ENCODE measurements around the gene PCSK6. TPM values are rescaled to one million over a fixed set of nuclear protein-coding genes. Genes with fewer than 3 reads are reported as not detected.

The PCSK6 gene
- total RNA-seq, result 34.7 TPM
- long read RNA-seq, full-length matches to known transcripts, result 18 of 41 reads
- long read RNA-seq, partial matches to known transcripts, result 15 of 41 reads
- long read RNA-seq, other reads (novel, unspliced or antisense), result 8 of 41 reads

GRCh38 chr15:101489599-101490407, at the start of gene PCSK6:
Gene PCSK6, minus strand, starts transcription at chr15:101489707. Its CDS starts 37 bp downstream, at chr15:101489670.
- DNase-seq, result peak; percentile 67
- intact Hi-C loops (cut with DNase I), result loop anchor here (10.0 kb wide), 1 partner anchor 125 kb away; no protein-coding TSS in a partner anchor
- ATAC-seq (ENCODE audit: poor library complexity), result peak; percentile 66

GRCh38 chr15:101538996-101539395, 49.5 kb upstream of the PCSK6 start:
- intact Hi-C loops (cut with DNase I), result no loop called here
- DNase-seq, result no peak
- no peak for ATAC-seq (ENCODE audit: poor library complexity)

DNA sequence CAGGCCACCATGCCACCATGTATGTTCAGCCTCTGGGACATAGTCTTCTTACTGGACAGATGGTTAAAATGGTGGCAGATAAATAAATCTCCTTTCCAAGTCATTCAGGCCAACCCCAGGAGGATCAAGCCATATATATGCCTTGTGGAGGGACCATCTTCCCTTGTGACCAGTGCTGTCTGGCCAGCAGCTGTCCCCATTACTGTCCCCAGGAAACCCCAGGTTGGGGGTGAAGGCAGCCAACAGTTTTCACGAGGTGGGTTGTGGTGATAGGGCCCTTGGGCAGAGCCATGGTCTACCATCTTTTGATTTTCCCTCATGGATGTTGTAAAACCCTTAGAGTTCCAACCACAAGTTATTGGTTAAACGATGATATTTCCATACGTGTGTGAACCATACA, 48.7 kb upstream of the PCSK6 start:
- intact Hi-C loops (cut with DNase I), result no loop called here
- no peak for ATAC-seq (ENCODE audit: poor library complexity)
- no peak for DNase-seq

DNA sequence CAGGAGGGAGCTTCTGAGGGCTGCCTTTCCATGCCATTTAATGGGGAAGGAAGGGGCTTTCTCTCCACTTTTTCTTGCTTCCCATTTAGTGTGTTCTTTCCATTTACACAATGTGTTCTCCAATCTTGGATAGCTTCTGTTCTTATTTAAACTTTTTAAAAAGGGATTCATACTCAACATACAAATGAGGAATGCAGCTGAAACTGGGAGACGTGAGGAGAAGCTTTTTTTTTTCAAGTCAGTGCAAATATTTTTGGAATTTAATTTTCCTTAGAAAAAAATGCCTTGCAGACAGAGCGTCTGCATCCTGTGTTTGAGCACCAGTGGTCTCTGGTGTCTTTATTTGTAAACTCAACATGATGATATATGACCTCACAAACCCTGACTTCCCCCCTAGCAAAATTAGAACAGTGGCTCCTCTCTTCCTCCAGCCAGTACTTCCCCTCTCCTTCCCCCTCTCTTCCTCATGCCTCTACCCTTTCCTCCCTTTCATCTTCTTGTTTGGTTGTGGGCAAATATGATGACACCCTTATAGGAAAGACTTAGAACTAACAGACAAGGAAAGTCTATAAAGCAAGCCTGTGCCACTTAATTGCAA, 48.1 kb upstream of the PCSK6 start:
- ATAC-seq (ENCODE audit: poor library complexity) (no peak), DNase-seq (no peak)
- intact Hi-C loops (cut with DNase I), result no loop called here

DNA sequence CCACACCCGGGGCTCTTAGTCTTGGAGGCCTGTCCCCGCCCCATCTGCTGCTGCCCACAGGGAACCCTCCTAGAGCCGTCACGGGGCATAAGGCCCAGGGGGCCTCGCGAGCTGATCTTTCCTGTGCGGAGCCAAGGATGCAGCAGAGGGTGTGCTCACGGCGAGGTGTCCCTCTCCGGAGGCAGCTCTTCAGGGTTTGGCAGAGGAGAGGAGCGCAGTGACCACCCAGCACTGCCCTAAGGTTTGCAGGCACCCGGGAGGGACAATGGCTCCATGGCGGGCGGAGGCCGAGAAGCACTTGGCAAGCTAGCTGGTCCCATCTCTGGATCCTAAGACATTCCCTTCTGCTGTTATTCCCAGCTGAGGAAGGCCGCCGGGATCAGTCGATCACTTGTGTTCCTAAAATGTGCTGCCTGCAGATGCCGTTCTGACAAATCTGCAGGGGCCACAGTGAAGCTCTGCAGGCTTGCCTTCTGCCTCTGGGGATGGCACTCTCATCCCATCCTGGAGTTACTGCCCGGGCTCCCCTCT, 47.4 kb upstream of the PCSK6 start:
- DNase-seq (peak; percentile 36), ATAC-seq (ENCODE audit: poor library complexity) (no peak)
- intact Hi-C loops (cut with DNase I), result no loop called here

- DNase-seq, result no peak
- intact Hi-C loops (cut with DNase I), result no loop called here
- ATAC-seq (ENCODE audit: poor library complexity), result no peak
Observed at GRCh38 chr15:101536166-101536874, 46.8 kb upstream of the PCSK6 start.

DNA sequence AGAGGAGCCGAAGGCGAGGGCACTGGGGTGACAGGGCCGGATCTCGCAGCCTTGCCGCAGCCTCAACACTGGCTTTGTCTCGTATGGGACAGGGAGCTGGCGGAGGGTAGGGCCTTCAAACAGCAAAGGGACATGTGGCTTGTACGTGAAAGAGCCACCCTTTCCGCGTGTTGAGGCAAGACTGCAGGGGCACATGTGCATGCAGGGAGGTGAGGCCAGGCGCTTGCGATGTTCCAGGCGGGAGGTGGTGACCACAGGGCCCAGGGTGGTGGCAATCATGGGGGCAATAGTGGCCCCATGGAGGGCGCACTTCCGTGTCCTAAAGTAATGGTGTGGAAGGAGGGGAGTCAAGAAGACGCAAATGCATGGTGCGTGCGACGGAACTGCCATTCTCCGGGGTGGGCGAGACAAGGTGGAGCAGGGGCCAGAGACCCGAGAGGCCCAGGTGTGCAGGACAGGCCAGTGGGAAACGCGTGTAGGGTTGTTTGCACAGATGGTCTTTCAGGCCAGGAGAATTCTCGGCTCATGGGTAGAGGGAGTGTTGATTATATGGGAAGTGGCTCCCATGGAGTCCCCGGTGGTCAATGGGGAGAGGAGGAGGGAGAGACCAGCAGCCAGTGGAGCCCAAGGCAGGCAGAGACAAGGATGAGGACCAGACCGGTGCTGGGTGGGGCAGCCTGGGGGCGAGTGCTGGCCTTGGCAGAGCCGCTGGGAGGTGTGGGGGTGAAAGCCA, 45.8 kb upstream of the PCSK6 start:
- no peak for DNase-seq
- intact Hi-C loops (cut with DNase I), result no loop called here

GRCh38 chr15:101534376-101534970, 45.0 kb upstream of the PCSK6 start:
- no peak for DNase-seq
- ATAC-seq (ENCODE audit: poor library complexity), result no peak
- intact Hi-C loops (cut with DNase I), result no loop called here

More for the DNA sequence above, 45.8 kb upstream of the PCSK6 start:
- no peak for ATAC-seq (ENCODE audit: poor library complexity)

DNA sequence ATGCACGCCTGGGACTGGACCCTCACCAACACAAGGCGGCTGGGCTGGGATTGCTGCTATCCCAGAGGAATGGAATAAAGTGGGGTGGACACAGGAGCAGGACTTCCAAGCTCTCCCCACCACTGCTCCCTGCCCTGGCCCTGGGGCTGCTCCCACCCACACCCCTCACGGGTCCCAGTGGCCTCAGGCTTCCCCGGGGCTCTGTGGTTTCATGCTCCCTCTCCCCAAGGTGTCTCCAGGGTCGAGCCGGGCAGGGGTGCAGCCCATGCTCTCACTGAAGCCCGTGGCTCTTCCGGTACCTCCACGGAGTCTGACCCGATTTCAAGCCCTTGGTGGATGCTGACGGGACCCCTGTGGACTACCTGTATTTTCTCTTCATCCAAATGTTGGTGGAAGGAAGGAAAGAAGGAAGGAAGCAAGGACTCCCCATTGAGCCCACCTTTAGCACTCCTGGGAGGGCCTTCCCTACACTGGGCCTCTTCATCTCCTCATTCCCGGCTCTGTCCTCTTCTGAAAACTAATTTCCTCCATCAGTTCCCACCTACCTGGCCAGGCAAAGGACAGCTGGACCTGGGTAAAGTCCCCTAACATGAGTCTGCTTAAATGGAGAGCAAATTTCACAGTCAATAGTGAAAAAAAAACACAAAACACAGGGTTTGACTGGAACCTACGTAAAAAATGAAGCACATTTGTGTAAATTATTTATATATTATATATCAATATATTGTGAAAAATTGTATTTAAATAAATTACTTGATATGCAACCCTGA, 44.0 kb upstream of the PCSK6 start:
- intact Hi-C loops (cut with DNase I), result no loop called here
- DNase-seq, result no peak
- no peak for ATAC-seq (ENCODE audit: poor library complexity)

- no peak for ATAC-seq (ENCODE audit: poor library complexity)
- no peak for DNase-seq
- intact Hi-C loops (cut with DNase I), result no loop called here
Observed at GRCh38 chr15:101532865-101533264, 43.4 kb upstream of the PCSK6 start.

DNA sequence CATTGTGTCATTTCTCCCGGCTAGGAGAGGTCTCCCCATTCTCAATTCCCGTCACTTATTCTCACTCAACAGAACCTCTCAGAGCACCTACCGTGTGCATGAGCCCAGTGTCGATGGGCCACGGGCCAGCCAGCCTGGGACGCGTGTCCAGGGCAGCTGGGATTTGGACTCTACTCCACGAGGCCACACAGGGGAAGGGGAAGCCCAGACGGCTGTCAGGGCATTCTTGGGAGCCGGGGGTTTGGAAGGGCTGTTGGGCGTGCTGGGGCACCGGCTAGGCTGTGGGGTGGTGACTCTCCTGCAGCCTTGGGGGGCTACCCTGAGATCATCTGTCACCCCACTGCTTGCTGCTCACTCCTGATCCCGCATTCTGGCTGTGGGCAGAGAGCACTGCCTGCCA, 41.7 kb upstream of the PCSK6 start:
- ATAC-seq (ENCODE audit: poor library complexity), result no peak
- no peak for DNase-seq
- intact Hi-C loops (cut with DNase I), result no loop called here

- no peak for ATAC-seq (ENCODE audit: poor library complexity)
- intact Hi-C loops (cut with DNase I), result no loop called here
- no peak for DNase-seq
Observed at GRCh38 chr15:101530224-101530958, 40.9 kb upstream of the PCSK6 start.

DNA sequence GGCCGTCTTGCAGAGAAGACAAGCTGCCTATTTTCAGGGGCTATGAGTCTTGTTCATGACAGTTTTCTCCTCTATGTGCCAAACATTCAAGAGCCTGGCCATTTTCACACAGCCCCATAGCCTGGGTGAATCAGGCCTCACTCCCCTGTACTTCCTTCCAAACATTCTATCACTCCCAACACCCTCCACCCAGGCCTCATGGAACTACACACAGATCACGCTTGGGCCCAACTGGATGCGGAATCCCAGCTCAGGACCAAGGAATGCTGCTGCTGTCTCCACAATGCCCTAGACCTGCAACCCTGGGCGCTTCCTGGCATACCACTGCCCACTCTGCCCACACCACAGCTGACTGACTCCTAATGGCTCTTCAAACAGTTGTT, 39.4 kb upstream of the PCSK6 start:
- no peak for DNase-seq
- ATAC-seq (ENCODE audit: poor library complexity), result peak; percentile 38
- intact Hi-C loops (cut with DNase I), result no loop called here

DNA sequence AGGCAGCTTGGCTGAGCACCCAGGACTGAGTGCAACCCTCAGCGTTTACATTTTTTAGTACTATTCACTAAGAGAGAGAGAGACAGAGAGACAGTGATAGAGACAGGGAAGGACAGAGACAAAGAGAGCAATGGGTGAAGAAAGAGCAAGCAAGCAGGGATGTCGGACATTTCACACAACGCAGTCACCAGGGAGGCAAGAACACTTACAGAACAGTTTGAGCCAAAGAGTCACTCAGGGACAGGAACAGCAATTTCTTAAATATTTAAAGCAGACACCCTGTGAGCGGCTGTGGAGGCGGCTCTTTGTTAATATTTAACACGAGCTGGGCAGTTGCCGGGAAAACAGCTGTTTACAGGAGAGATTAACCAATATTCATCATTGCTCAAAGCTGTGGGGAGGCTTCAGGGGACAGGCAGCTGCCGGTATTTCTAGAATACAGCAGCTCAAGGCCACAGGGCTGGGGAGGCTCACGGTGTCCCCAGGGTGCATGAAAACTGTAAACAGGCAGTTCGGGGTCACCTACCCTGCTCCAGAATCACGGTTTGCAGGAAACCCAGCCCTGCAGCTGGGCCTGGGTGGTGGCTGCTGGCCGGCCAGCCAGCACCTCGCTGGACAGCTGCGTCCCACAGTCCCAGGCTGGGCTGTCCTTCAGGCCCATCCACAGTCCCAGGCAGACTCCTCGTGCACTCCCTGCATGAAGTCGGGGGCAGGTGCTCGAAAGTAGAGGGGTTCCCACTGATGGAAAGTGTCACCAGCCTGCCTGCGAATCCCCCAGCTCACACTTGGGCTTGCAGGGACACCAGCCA, 38.8 kb upstream of the PCSK6 start:
- ATAC-seq (ENCODE audit: poor library complexity) (peak; percentile 87), DNase-seq (peak; percentile 70)

GRCh38 chr15:101526890-101527289, 37.4 kb upstream of the PCSK6 start:
- DNase-seq, result no peak
- ATAC-seq (ENCODE audit: poor library complexity), result no peak
- intact Hi-C loops (cut with DNase I), result no loop called here

More for the DNA sequence above, 38.8 kb upstream of the PCSK6 start:
- intact Hi-C loops (cut with DNase I), result no loop called here

DNA sequence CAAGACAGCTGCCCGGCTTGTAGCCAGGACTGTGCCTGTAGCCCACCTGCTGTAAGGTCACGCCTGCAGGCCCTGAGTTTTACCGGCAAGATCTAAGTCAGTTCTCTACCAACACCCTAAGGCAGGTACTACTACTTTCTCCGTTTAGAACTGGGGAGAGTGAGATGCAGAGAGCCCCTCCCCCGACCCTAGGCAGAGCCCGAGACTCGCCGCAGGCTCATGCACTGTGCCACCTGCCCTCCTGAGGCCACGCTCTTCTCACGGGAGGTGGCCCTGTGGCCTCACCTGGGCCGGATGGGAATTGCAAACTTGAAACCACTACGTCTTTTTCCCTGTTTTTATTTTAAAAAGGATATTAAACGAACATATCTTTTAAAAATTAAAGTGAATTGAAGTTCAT, 36.9 kb upstream of the PCSK6 start:
- intact Hi-C loops (cut with DNase I), result no loop called here
- ATAC-seq (ENCODE audit: poor library complexity), result no peak

More for the DNA sequence above, 36.9 kb upstream of the PCSK6 start:
- DNase-seq, result no peak
